B cell (primary cell): ENCODE results near the gene ATAD1. TPM values are rescaled to one million over a fixed set of nuclear protein-coding genes. Genes with fewer than 3 reads are reported as not detected.
"Not testable (repeated sequence)": the region's sequence is repeated elsewhere in the genome, so short reads cannot be mapped to it uniquely, and the experiment has no call there.

Source experiments
- ATAC-seq: fragments of 200-7000 bp; cut with Tn5 transposase; one replicate; pipeline ENCODE4 v1.10.0; 2021; ENCODE audit warnings: low read depth, mild to moderate bottlenecking, moderate number of reproducible peaks, moderate library complexity
- CTCF ChIA-PET: fragments of 350-600 bp; sonication (Branson Sonifier 250); formaldehyde crosslinking; loops from one replicate; lab custom pipeline; 2021; ENCODE audit warnings: antibody characterized with exemption, inconsistent platforms; lab: Charles Lee
- POLR2A ChIA-PET: fragments of 350-600 bp; sonication (Branson Sonifier 250); formaldehyde crosslinking; loops from one replicate; lab custom pipeline; 2021; ENCODE audit warnings: antibody characterized with exemption; lab: Charles Lee
- DNase-seq: peaks from one replicate; pipeline ENCODE4 v3.0.0; 2013
- H2AFZ ChIP-seq: 2 replicates; pipeline ENCODE4 v1.6.1; 2012; ENCODE audit warnings: mild to moderate bottlenecking, low read depth, low read length; ENCODE audit not compliant: insufficient read depth, poor library complexity, severe bottlenecking
- H3K27ac ChIP-seq, 2 donors: 1 replicate in 1 of 2; 2 replicates in 1 of 2; pipeline ENCODE4 v1.5.1; 2012 to 2013; ENCODE audit warnings: low read length in 2 of 2, mild to moderate bottlenecking in 2 of 2, moderate library complexity in 1 of 2
- H3K27me3 ChIP-seq, 4 experiments: fragments of 200-600 bp in 1 of 4; sonication (generic) in 1 of 4; replicated peaks in 1 of 4; 1 replicate in 2 of 4; 2 replicates in 2 of 4; pipeline versions ENCODE4 v1.6.1 to v1.7.0; 2013 to 2016; ENCODE audit warnings: low read length in 3 of 4, mild to moderate bottlenecking in 2 of 4, mixed read lengths in 1 of 4, moderate library complexity in 1 of 4; ENCODE audit not compliant: insufficient read depth in 4 of 4, control insufficient read depth in 3 of 4; ENCODE audit errors: control extremely low read depth in 1 of 4
- H3K36me3 ChIP-seq, 2 experiments: replicated peaks in 1 of 2; 1 replicate in 1 of 2; 2 replicates in 1 of 2; pipeline versions ENCODE4 v1.6.1 to v1.7.1; 2013; ENCODE audit warnings: low read length in 1 of 2; ENCODE audit not compliant: insufficient read depth in 2 of 2, control insufficient read depth in 1 of 2; ENCODE audit errors: control extremely low read depth in 1 of 2, extremely low read depth in 1 of 2
- H3K4me1 ChIP-seq, 2 donors: fragments of 200-600 bp in 1 of 2; sonication (generic) in 1 of 2; 1 replicate in 1 of 2; 2 replicates in 1 of 2; pipeline versions ENCODE4 v1.5.1 to v1.6.1; 2013 to 2017; ENCODE audit warnings: low read length in 2 of 2; ENCODE audit not compliant: control insufficient read depth in 2 of 2, insufficient read depth in 2 of 2
- H3K4me2 ChIP-seq: replicated peaks from 2 replicates; pipeline ENCODE3; 2012; ENCODE audit warnings: mild to moderate bottlenecking, low read depth, low read length; ENCODE audit not compliant: poor library complexity, severe bottlenecking
- H3K4me3 ChIP-seq, 5 experiments: fragments of 200-600 bp in 1 of 5; sonication (generic) in 1 of 5; 1 replicate in 3 of 5; 2 replicates in 2 of 5; pipeline versions ENCODE4 v1.5.1 to v1.7.0; 2011 to 2016; ENCODE audit warnings: low read length in 4 of 5, mild to moderate bottlenecking in 4 of 5, low read depth in 2 of 5, control low read depth in 1 of 5, moderate library complexity in 1 of 5; ENCODE audit not compliant: insufficient read depth in 1 of 5; ENCODE audit errors: control extremely low read depth in 1 of 5, extremely low read depth in 1 of 5
- H3K79me2 ChIP-seq: fragments of 200-600 bp; sonication (generic); one replicate; pipeline ENCODE4 v1.6.0; 2016; ENCODE audit warnings: low read length; ENCODE audit not compliant: control insufficient read depth, insufficient read depth
- H3K9ac ChIP-seq: fragments of 200-600 bp; sonication (generic); 2 replicates; pipeline ENCODE4 v1.6.1; 2017; ENCODE audit warnings: mild to moderate bottlenecking, low read length, moderate library complexity
- H3K9me3 ChIP-seq, 3 donors: one replicate each; pipeline versions ENCODE4 v1.6.1 to v1.7.1; 2013; ENCODE audit warnings: low read length in 2 of 3; ENCODE audit not compliant: control insufficient read depth in 2 of 3, insufficient read depth in 1 of 3; ENCODE audit errors: control extremely low read depth in 1 of 3
- H4K20me1 ChIP-seq: 2 replicates; pipeline ENCODE4 v1.6.0; 2012; ENCODE audit warnings: mild to moderate bottlenecking, low read length; ENCODE audit not compliant: insufficient read depth, control insufficient read depth, poor library complexity, severe bottlenecking
- H3K27ac Mint-ChIP-seq: one replicate; pipeline ENCODE4 v1.8.0; 2021; ENCODE audit warnings: mixed read lengths
- H3K27me3 Mint-ChIP-seq: one replicate; pipeline ENCODE4 v1.8.0; 2021; ENCODE audit warnings: mixed read lengths
- H3K4me1 Mint-ChIP-seq: one replicate; pipeline ENCODE4 v1.8.0; 2021; ENCODE audit warnings: mixed read lengths
- H3K4me3 Mint-ChIP-seq: one replicate; pipeline ENCODE4 v1.8.0; 2021; ENCODE audit warnings: mixed read lengths
- H3K9me3 Mint-ChIP-seq: one replicate; pipeline ENCODE4 v1.8.0; 2022; ENCODE audit warnings: mixed read lengths; ENCODE audit not compliant: insufficient read depth
- EZH2 ChIP-seq: IDR thresholded peaks from 2 replicates; pipeline ENCODE4 v1.6.1; 2012; ENCODE audit warnings: borderline replicate concordance, low read depth, mild to moderate bottlenecking, moderate library complexity, low read length; ENCODE audit not compliant: insufficient read depth, poor library complexity, severe bottlenecking
- WGBS: methylation state at CpG from one replicate; pipeline ENCODE4 v1.1.5; 2013; ENCODE audit warnings: missing lambda C conversion rate; ENCODE audit not compliant: insufficient coverage; 5-methylcytosine and 5-hydroxymethylcytosine counted together
- intact Hi-C: fragments of 100-400 bp; cut with micrococcal nuclease; formaldehyde crosslinking; loops from one replicate; pipeline ENCODE4 v1.10.0; 2022
- polyA plus RNA-seq: library from polyadenylated mRNA; depleted of rRNA; stranded (reverse); fragments of >200 nt; gene quantifications from 2 replicates; pipeline ENCODE4 v1.2.3, GENCODE V29; 2012
- total RNA-seq, 2 donors: library from RNA; stranded (reverse); fragments of 120-200 nt in 1 of 2; gene quantifications; 1 replicate in 1 of 2; 2 replicates in 1 of 2; pipeline versions ENCODE4 v1.2.3 to v1.2.4, GENCODE V29; 2013 to 2022
- TF ChIP-seq, protein P1 (sequence below): fragments of 200-600 bp; IDR thresholded peaks from one replicate; pipeline ENCODE4 v1.8.0; 2022; ENCODE audit warnings: antibody characterized with exemption, mild to moderate bottlenecking

Gene ATAD1
- total and polyA plus RNA-seq, 2 donors (not counting 1 experiment from before 2014, with no cell fraction given) = 6.1 to 44.9 TPM

DNA sequence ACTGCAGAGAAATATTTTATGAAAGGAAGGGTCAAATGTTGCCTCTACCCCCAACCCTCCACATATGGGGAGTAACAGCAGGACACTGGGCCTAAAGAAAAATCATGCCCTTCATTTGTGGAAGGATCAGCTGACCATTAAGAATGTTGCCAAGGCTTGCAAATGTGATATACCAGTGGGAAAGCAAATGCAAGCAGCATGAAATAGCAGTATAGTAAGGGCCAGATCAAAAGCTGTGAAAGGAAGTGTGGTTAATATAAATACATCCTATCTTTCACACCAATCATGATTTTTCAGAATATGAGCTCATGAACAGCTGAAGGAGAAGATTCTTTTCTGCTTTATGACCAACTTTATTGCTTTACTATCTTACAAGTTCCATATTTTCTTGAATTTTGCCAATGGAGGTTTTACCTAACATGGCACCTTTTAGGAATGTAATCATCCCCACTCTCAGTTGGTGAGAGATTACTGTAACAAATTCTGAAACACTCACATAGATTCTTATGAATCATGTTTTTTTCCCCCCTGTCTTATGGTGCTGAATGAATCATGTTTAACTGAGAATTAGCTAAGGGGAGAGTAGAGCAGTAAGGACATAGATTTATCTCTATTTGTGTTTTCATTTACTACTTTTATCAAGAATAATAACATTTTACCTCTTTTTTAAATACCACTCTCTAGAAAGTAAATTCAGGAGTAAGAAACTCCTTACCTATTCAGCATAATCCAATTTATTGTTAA is 12.1 kb upstream of the ATAD1 start:
- H3K27me3 Mint-ChIP-seq = no peaks in the 10 kb centered on the region
- no peaks in the 10 kb centered on the region for H3K4me1 Mint-ChIP-seq
- Histone ChIP-seq H3K27me3 (no peaks in the 10 kb centered on the region), H3K27ac (no peak overlapping the region), H2AFZ (no peak overlapping the region), H4K20me1 (no peaks in the 10 kb centered on the region), H3K9me3 (peaks cover 0 to 1% (median 0%) of the 10 kb centered on the region in 3 donors), H3K9ac (no peak overlapping the region), H3K79me2 (no peaks in the 10 kb centered on the region), H3K4me3 (no peak overlapping the region), H3K4me1 (no peaks in the 10 kb centered on the region), H3K36me3 (no peaks in the 10 kb centered on the region), H3K4me2 (no peak overlapping the region)
- DNase-seq (no peak), ATAC-seq (no peak)
- no peak overlapping the region for H3K27ac Mint-ChIP-seq
- intact Hi-C loops = no loop called here
- ChIA-PET POLR2A (no interaction called here), CTCF (no interaction called here)
- H3K9me3 Mint-ChIP-seq = no peaks in the 10 kb centered on the region
- TF ChIP-seq EZH2 = no peak
- TF ChIP-seq, protein P1, sequence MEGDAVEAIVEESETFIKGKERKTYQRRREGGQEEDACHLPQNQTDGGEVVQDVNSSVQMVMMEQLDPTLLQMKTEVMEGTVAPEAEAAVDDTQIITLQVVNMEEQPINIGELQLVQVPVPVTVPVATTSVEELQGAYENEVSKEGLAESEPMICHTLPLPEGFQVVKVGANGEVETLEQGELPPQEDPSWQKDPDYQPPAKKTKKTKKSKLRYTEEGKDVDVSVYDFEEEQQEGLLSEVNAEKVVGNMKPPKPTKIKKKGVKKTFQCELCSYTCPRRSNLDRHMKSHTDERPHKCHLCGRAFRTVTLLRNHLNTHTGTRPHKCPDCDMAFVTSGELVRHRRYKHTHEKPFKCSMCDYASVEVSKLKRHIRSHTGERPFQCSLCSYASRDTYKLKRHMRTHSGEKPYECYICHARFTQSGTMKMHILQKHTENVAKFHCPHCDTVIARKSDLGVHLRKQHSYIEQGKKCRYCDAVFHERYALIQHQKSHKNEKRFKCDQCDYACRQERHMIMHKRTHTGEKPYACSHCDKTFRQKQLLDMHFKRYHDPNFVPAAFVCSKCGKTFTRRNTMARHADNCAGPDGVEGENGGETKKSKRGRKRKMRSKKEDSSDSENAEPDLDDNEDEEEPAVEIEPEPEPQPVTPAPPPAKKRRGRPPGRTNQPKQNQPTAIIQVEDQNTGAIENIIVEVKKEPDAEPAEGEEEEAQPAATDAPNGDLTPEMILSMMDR = no peak
- no peak overlapping the region for H3K4me3 Mint-ChIP-seq

DNA sequence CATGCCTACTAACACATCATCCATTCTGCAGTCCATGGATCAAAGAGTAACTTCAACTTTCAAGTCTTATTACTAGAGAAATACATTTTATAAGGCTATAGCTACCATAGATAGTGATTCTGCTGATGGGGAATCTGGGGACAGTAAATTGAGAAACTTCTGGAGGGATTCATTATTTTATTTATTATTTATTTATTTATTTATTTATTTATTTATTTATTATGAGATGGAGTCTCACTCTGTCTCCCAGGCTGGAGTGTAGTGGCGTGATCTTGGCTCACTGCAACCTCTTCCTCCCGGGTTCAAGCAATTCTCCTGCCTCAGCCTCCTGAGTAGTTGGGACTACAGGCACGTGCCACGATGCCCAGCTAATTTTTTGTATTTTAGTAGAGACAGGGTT is 11.0 kb upstream of the ATAD1 start:
- H3K4me2 ChIP-seq, H3K79me2 ChIP-seq, H3K27ac ChIP-seq, H3K9me3 Mint-ChIP-seq, H3K9me3 ChIP-seq, H3K4me3 Mint-ChIP-seq, H3K27ac Mint-ChIP-seq, H4K20me1 ChIP-seq, H2AFZ ChIP-seq, H3K4me3 ChIP-seq, H3K9ac ChIP-seq, ATAC-seq, DNase-seq, POLR2A ChIA-PET, H3K36me3 ChIP-seq, H3K4me1 Mint-ChIP-seq, H3K27me3 ChIP-seq, H3K4me1 ChIP-seq, H3K27me3 Mint-ChIP-seq, intact Hi-C loops: not testable (repeated sequence)
- CTCF ChIA-PET = interaction anchor here (1.0 to 1.3 kb wide), 3 partner anchors 21 to 724 kb away, joined by 3 to 6 read pairs (median 4); no protein-coding TSS in a partner anchor
- 100% methylated on average over 2 of the region's 4 CpGs for WGBS
